T-helper 9 cell (primary cell): ENCODE measurements around the gene CNTNAP5.

Experiments
- DNase-seq: peaks from one replicate; pipeline ENCODE4 v3.0.0-alpha.2; 2020
- total RNA-seq, 2 donors: gene quantifications; one replicate each; lab custom pipeline; 2026; lab: John Stamatoyannopoulos, UW

CNTNAP5 gene
- 0 to 0.14 reads per million in 2 donors for total RNA-seq

- no peak for DNase-seq
Measured at GRCh38 chr2:124025171-124025580, at the start of gene CNTNAP5. TSS of gene CNTNAP5 (plus strand) at chr2:124025287. CDS start at chr2:124025651, 364 bp downstream.

GRCh38 chr2:123976054-123976648 is 48.9 kb upstream of the CNTNAP5 start:
- no peak for DNase-seq

- no peak for DNase-seq
Measured at GRCh38 chr2:123993728-123994323, 31.3 kb upstream of the CNTNAP5 start.

GRCh38 chr2:123999681-124000080 is 25.4 kb upstream of the CNTNAP5 start:
- no peak for DNase-seq

GRCh38 chr2:124001696-124002430 is 23.2 kb upstream of the CNTNAP5 start:
- no peak for DNase-seq

GRCh38 chr2:124018890-124019289 is 6.2 kb upstream of the CNTNAP5 start:
- no peak for DNase-seq

GRCh38 chr2:124024561-124025170 is 421 bp upstream of the CNTNAP5 start:
- no peak for DNase-seq

GRCh38 chr2:124025891-124026434 is 876 bp downstream of the CNTNAP5 start:
- no peak for DNase-seq

GRCh38 chr2:124026503-124026902 is 1.4 kb downstream of the CNTNAP5 start:
- DNase-seq = no peak

- DNase-seq = no peak
Measured at GRCh38 chr2:124027182-124027581, 2.1 kb downstream of the CNTNAP5 start.

GRCh38 chr2:124032799-124033198 is 7.7 kb downstream of the CNTNAP5 start:
- DNase-seq = no peak

GRCh38 chr2:124034265-124034664 is 9.2 kb downstream of the CNTNAP5 start:
- no peak for DNase-seq

GRCh38 chr2:124035001-124035400 is 9.9 kb downstream of the CNTNAP5 start:
- no peak for DNase-seq

- DNase-seq = no peak
Measured at GRCh38 chr2:124039032-124039431, 13.9 kb downstream of the CNTNAP5 start.

- no peak for DNase-seq
Measured at GRCh38 chr2:124039762-124040291, 14.7 kb downstream of the CNTNAP5 start.

- no peak for DNase-seq
Measured at GRCh38 chr2:124045894-124046293, 20.8 kb downstream of the CNTNAP5 start.

- DNase-seq = no peak
Measured at GRCh38 chr2:124046332-124046731, 21.2 kb downstream of the CNTNAP5 start.

GRCh38 chr2:124048102-124048501 is 23.0 kb downstream of the CNTNAP5 start:
- DNase-seq = no peak

GRCh38 chr2:124048664-124049063 is 23.6 kb downstream of the CNTNAP5 start:
- DNase-seq = no peak

- DNase-seq = no peak
Measured at GRCh38 chr2:124049136-124049535, 24.0 kb downstream of the CNTNAP5 start.

- no peak for DNase-seq
Measured at GRCh38 chr2:124050833-124051497, 25.9 kb downstream of the CNTNAP5 start.

- DNase-seq = no peak
Measured at GRCh38 chr2:124053796-124054195, 28.7 kb downstream of the CNTNAP5 start.
